Neural cell (in vitro differentiated cells): Measurements from ENCODE around the gene SNX10. TPM values are rescaled to one million over a fixed set of nuclear protein-coding genes. Genes with fewer than 3 reads are reported as not detected.

Experiments used
- H2AFZ ChIP-seq: fragments of 200-600, 300-800 bp; sonication (generic), shearing (Covaris generic); 2 replicates; pipeline ENCODE4 v1.6.0; 2014; ENCODE audit warnings: low read depth, mild to moderate bottlenecking, antibody characterized with exemption, low read length, moderate library complexity
- H3F3A ChIP-seq: fragments of 200-600 bp; shearing (Covaris generic); 2 replicates; pipeline ENCODE4 v1.6.1; 2016; ENCODE audit warnings: mild to moderate bottlenecking, moderate library complexity, mixed read lengths, antibody characterized with exemption, low read length; ENCODE audit not compliant: insufficient read depth, poor library complexity, severe bottlenecking
- H3K27ac ChIP-seq: fragments of 200-600, 300-800 bp; sonication (generic), shearing (Covaris generic); 2 replicates; pipeline ENCODE4 v1.5.1; 2014; ENCODE audit warnings: mild to moderate bottlenecking, low read length, moderate library complexity
- H3K27me3 ChIP-seq: fragments of 300-800, 200-600 bp; sonication (generic), shearing (Covaris generic); 2 replicates; pipeline ENCODE4 v1.6.0; 2014; ENCODE audit warnings: mild to moderate bottlenecking, low read depth, low read length, moderate library complexity; ENCODE audit not compliant: insufficient read depth
- H3K36me3 ChIP-seq: fragments of 300-800, 200-600 bp; sonication (generic), shearing (Covaris generic); 2 replicates; pipeline ENCODE4 v1.5.1; 2014; ENCODE audit warnings: mild to moderate bottlenecking, antibody characterized with exemption, low read length, moderate library complexity; ENCODE audit not compliant: insufficient read depth
- H3K4me2 ChIP-seq: fragments of 300-800, 200-600 bp; sonication (generic), shearing (Covaris generic); 2 replicates; pipeline ENCODE4 v1.6.0; 2014; ENCODE audit warnings: mild to moderate bottlenecking, low read length
- H3K4me3 ChIP-seq: fragments of 300-800, 200-600 bp; sonication (generic), shearing (Covaris generic); 2 replicates; pipeline ENCODE4 v1.5.1; 2014; ENCODE audit warnings: mild to moderate bottlenecking, low read length, moderate library complexity
- H3K79me2 ChIP-seq: fragments of 200-600 bp; shearing (Covaris generic); replicated peaks from 2 replicates; pipeline ENCODE4 v1.6.0; 2014; ENCODE audit warnings: mild to moderate bottlenecking, low read length, moderate library complexity; ENCODE audit not compliant: insufficient read depth
- H3K9ac ChIP-seq: fragments of 300-800, 200-600 bp; sonication (generic), shearing (Covaris generic); 2 replicates; pipeline ENCODE4 v1.6.1; 2016; ENCODE audit warnings: mild to moderate bottlenecking, low read length, mixed read lengths
- H3K9me2 ChIP-seq: fragments of 200-600 bp; shearing (Covaris generic); 2 replicates; pipeline ENCODE4 v1.6.1; 2016; ENCODE audit warnings: mild to moderate bottlenecking, low read length, mixed read lengths; ENCODE audit not compliant: insufficient read depth
- H3K9me3 ChIP-seq: fragments of 200-600, 300-800 bp; sonication (generic), shearing (Covaris generic); 2 replicates; pipeline ENCODE4 v1.6.1; 2016; ENCODE audit warnings: mild to moderate bottlenecking, mixed run types, low read length, moderate library complexity, mixed read lengths
- H4K20me1 ChIP-seq: fragments of 200-600 bp; shearing (Covaris generic); 2 replicates; pipeline ENCODE4 v1.6.1; 2016; ENCODE audit warnings: mild to moderate bottlenecking, mixed run types; ENCODE audit not compliant: insufficient read depth
- CTCF ChIP-seq: fragments of 450-650 bp; IDR thresholded peaks from 2 replicates; pipeline ENCODE4 v1.5.1; 2014; ENCODE audit warnings: antibody characterized with exemption, mild to moderate bottlenecking, moderate library complexity; ENCODE audit not compliant: poor library complexity, severe bottlenecking
- EP300 ChIP-seq: fragments of 450-650 bp; conservative IDR thresholded peaks from 2 replicates; pipeline ENCODE4 v1.6.1; 2014; ENCODE audit warnings: antibody characterized with exemption, mild to moderate bottlenecking, moderate library complexity; ENCODE audit not compliant: poor library complexity, severe bottlenecking
- EZH2 ChIP-seq: fragments of 200-600, 300-800 bp; shearing (Covaris generic), sonication (generic); IDR thresholded peaks from 2 replicates; pipeline ENCODE4 v1.6.1; 2014; ENCODE audit warnings: antibody characterized with exemption, low read length, borderline replicate concordance, mild to moderate bottlenecking; ENCODE audit not compliant: insufficient read depth, poor library complexity, severe bottlenecking
- MXI1 ChIP-seq: fragments of 450-650 bp; conservative IDR thresholded peaks from 2 replicates; pipeline ENCODE4 v1.6.1; 2014; ENCODE audit warnings: antibody characterized with exemption, mild to moderate bottlenecking; ENCODE audit not compliant: poor library complexity, severe bottlenecking
- POLR2AphosphoS5 ChIP-seq: IDR thresholded peaks from 2 replicates; pipeline ENCODE4 v1.6.1; 2012
- RAD21 ChIP-seq: fragments of 450-650 bp; conservative IDR thresholded peaks from 2 replicates; pipeline ENCODE4 v1.6.1; 2014; ENCODE audit warnings: antibody characterized with exemption, mild to moderate bottlenecking, moderate library complexity
- SMC3 ChIP-seq: fragments of 450-650 bp; conservative IDR thresholded peaks from 2 replicates; pipeline ENCODE4 v1.6.1; 2014; ENCODE audit warnings: antibody characterized with exemption, mild to moderate bottlenecking, moderate library complexity; ENCODE audit not compliant: poor library complexity
- TAF1 ChIP-seq: IDR thresholded peaks from 2 replicates; pipeline ENCODE4 v1.6.1; 2012; ENCODE audit warnings: low read depth
- polyA plus RNA-seq: library from polyadenylated mRNA; depleted of rRNA; stranded (reverse); fragments of >200 nt; gene quantifications from 2 replicates; pipeline ENCODE4 v1.2.3, GENCODE V29; 2014
- TF ChIP-seq, protein P1 (sequence below): IDR thresholded peaks from 2 replicates; pipeline ENCODE4 v1.6.1; 2012; ENCODE audit warnings: borderline replicate concordance

Gene SNX10
- polyA plus RNA-seq, 1 donor from 2014 or later, result 25.6 TPM

- no peak overlapping the region for H2AFZ ChIP-seq
- H4K20me1 ChIP-seq, result no peaks in the 10 kb centered on the region
These were observed 70.0 kb downstream of the SNX10 start for GRCh38 chr7:26361637-26362036.

GRCh38 chr7:26363465-26363864, 71.8 kb downstream of the SNX10 start:
- Histone ChIP-seq H3K4me2 (no peak overlapping the region), H3K9me3 (no peaks in the 10 kb centered on the region), H3K27me3 (no peaks in the 10 kb centered on the region), H3K36me3 (no peaks in the 10 kb centered on the region), H3K27ac (no peak overlapping the region), H3K4me3 (no peak overlapping the region), H3K79me2 (no peaks in the 10 kb centered on the region), H4K20me1 (no peaks in the 10 kb centered on the region), H3F3A (no peaks in the 10 kb centered on the region), H3K9ac (no peak overlapping the region), H3K9me2 (no peaks in the 10 kb centered on the region), H2AFZ (no peak overlapping the region)
- TF ChIP-seq RAD21 (no peak), CTCF (no peak), SMC3 (no peak), TAF1 (no peak), EP300 (no peak), POLR2AphosphoS5 (no peak), EZH2 (no peak), MXI1 (no peak)
- TF ChIP-seq, protein P1, sequence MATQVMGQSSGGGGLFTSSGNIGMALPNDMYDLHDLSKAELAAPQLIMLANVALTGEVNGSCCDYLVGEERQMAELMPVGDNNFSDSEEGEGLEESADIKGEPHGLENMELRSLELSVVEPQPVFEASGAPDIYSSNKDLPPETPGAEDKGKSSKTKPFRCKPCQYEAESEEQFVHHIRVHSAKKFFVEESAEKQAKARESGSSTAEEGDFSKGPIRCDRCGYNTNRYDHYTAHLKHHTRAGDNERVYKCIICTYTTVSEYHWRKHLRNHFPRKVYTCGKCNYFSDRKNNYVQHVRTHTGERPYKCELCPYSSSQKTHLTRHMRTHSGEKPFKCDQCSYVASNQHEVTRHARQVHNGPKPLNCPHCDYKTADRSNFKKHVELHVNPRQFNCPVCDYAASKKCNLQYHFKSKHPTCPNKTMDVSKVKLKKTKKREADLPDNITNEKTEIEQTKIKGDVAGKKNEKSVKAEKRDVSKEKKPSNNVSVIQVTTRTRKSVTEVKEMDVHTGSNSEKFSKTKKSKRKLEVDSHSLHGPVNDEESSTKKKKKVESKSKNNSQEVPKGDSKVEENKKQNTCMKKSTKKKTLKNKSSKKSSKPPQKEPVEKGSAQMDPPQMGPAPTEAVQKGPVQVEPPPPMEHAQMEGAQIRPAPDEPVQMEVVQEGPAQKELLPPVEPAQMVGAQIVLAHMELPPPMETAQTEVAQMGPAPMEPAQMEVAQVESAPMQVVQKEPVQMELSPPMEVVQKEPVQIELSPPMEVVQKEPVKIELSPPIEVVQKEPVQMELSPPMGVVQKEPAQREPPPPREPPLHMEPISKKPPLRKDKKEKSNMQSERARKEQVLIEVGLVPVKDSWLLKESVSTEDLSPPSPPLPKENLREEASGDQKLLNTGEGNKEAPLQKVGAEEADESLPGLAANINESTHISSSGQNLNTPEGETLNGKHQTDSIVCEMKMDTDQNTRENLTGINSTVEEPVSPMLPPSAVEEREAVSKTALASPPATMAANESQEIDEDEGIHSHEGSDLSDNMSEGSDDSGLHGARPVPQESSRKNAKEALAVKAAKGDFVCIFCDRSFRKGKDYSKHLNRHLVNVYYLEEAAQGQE, result no peak

More at GRCh38 chr7:26361637-26362036, 70.0 kb downstream of the SNX10 start:
- Histone ChIP-seq H3K4me3 (no peak overlapping the region), H3K9me2 (no peaks in the 10 kb centered on the region), H3K27me3 (no peaks in the 10 kb centered on the region), H3K4me2 (no peak overlapping the region), H3K9ac (no peak overlapping the region), H3F3A (no peaks in the 10 kb centered on the region), H3K27ac (no peak overlapping the region), H3K36me3 (no peaks in the 10 kb centered on the region), H3K9me3 (no peaks in the 10 kb centered on the region), H3K79me2 (no peaks in the 10 kb centered on the region)
- TF ChIP-seq CTCF (no peak), TAF1 (no peak), EZH2 (no peak), MXI1 (no peak), EP300 (no peak), SMC3 (no peak)
- TF ChIP-seq, protein P1, result no peak
